ENCODE measurements around the gene KLK4.

The KLK4 gene

GRCh38 chr19:50878851-50879250, 32.3 kb downstream of the KLK4 start:
- DNase-seq (ENCODE audit: insufficient read length, low spot score) (no peak), FAIRE-seq (no peak)
- TF ChIP-seq POLR2A (IDR thresholded peaks at IDR 0.05; ENCODE audit: low read depth, low read length) = no peak

- FAIRE-seq (no peak), DNase-seq (ENCODE audit: insufficient read length, low spot score) (no peak)
- TF ChIP-seq POLR2A (IDR thresholded peaks at IDR 0.05; ENCODE audit: low read depth, low read length) = no peak
Measured at GRCh38 chr19:50877338-50877737, 33.9 kb downstream of the KLK4 start.

GRCh38 chr19:50876456-50876855, 34.7 kb downstream of the KLK4 start:
- no peak for FAIRE-seq
- no peak for DNase-seq (ENCODE audit: insufficient read length, low spot score)
- TF ChIP-seq POLR2A (IDR thresholded peaks at IDR 0.05; ENCODE audit: low read depth, low read length) = no peak

- DNase-seq (ENCODE audit: insufficient read length, low spot score) = no peak
- TF ChIP-seq POLR2A (IDR thresholded peaks at IDR 0.05; ENCODE audit: low read depth, low read length) = no peak
- FAIRE-seq = no peak
Measured at GRCh38 chr19:50875795-50876422, 35.3 kb downstream of the KLK4 start.

GRCh38 chr19:50874211-50874610, 37.0 kb downstream of the KLK4 start:
- FAIRE-seq (no peak), DNase-seq (ENCODE audit: insufficient read length, low spot score) (no peak)
- TF ChIP-seq POLR2A (IDR thresholded peaks at IDR 0.05; ENCODE audit: low read depth, low read length) = no peak

- no peak for DNase-seq (ENCODE audit: insufficient read length, low spot score)
- no peak for FAIRE-seq
- no peak for TF ChIP-seq POLR2A (IDR thresholded peaks at IDR 0.05; ENCODE audit: low read depth, low read length)
Measured at GRCh38 chr19:50873056-50873455, 38.1 kb downstream of the KLK4 start, which contains the start of gene KLK2. KLK2 (plus strand) TSS chr19:50873439; CDS start chr19:50873474, 35 bp downstream.

- no peak for TF ChIP-seq POLR2A (IDR thresholded peaks at IDR 0.05; ENCODE audit: low read depth, low read length)
- DNase-seq (ENCODE audit: insufficient read length, low spot score) (no peak), FAIRE-seq (no peak)
Measured at GRCh38 chr19:50870417-50871089, 40.6 kb downstream of the KLK4 start.

GRCh38 chr19:50869479-50869878, 41.7 kb downstream of the KLK4 start:
- no peak for TF ChIP-seq POLR2A (IDR thresholded peaks at IDR 0.05; ENCODE audit: low read depth, low read length)
- DNase-seq (ENCODE audit: insufficient read length, low spot score) = no peak
- FAIRE-seq = no peak

- no peak for TF ChIP-seq POLR2A (IDR thresholded peaks at IDR 0.05; ENCODE audit: low read depth, low read length)
- DNase-seq (ENCODE audit: insufficient read length, low spot score) = no peak
- FAIRE-seq = no peak
Measured at GRCh38 chr19:50861496-50862286, 49.5 kb downstream of the KLK4 start.

GRCh38 chr19:50861010-50861409, 50.2 kb downstream of the KLK4 start:
- DNase-seq (ENCODE audit: insufficient read length, low spot score) (no peak), FAIRE-seq (no peak)
- no peak for TF ChIP-seq POLR2A (IDR thresholded peaks at IDR 0.05; ENCODE audit: low read depth, low read length)

- TF ChIP-seq POLR2A (IDR thresholded peaks at IDR 0.05; ENCODE audit: low read depth, low read length) = no peak
- no peak for DNase-seq (ENCODE audit: insufficient read length, low spot score)
- no peak for FAIRE-seq
Measured at GRCh38 chr19:50859849-50860248, 51.3 kb downstream of the KLK4 start.

GRCh38 chr19:50858886-50859285, 52.3 kb downstream of the KLK4 start:
- TF ChIP-seq POLR2A (IDR thresholded peaks at IDR 0.05; ENCODE audit: low read depth, low read length) = no peak
- FAIRE-seq (no peak), DNase-seq (ENCODE audit: insufficient read length, low spot score) (no peak)

GRCh38 chr19:50857366-50857765, 53.8 kb downstream of the KLK4 start:
- FAIRE-seq = no peak
- TF ChIP-seq POLR2A (IDR thresholded peaks at IDR 0.05; ENCODE audit: low read depth, low read length) = no peak

More at GRCh38 chr19:50857366-50857765, 53.8 kb downstream of the KLK4 start:
- DNase-seq (ENCODE audit: insufficient read length, low spot score) = no peak
